HCT116 (cell line): ENCODE data around the gene SCML2. TPM values are rescaled to one million over a fixed set of nuclear protein-coding genes. Genes with fewer than 3 reads are reported as not detected.

ENCODE experiments used
- ATAC-seq: fragments of 200-7000 bp; cut with Tn5 transposase; 2 replicates; pipeline ENCODE4 v1.9.1; 2020; ENCODE audit warnings: mild to moderate bottlenecking, moderate library complexity
- BruUV-seq: library from RNA; stranded (reverse); fragments of 400-500 nt; replicated peaks from 2 replicates; lab custom pipeline; 2021; lab: Mats Ljungman, UMichigan
- CTCF ChIA-PET: fragments of 300-600 bp; sonication (Branson Sonifier 250); formaldehyde crosslinking; loops from one replicate; lab custom pipeline; 2021; ENCODE audit warnings: antibody characterized with exemption; lab: Charles Lee
- POLR2A ChIA-PET: fragments of 300-600, 350-600 bp; sonication (Branson Sonifier 250); formaldehyde crosslinking; loops from one replicate; lab custom pipeline; 2021; ENCODE audit warnings: antibody characterized with exemption; lab: Charles Lee
- RAD21 ChIA-PET, 2 experiments: fragments of 300-600 bp; sonication (Branson Sonifier 250); formaldehyde crosslinking; loops; one replicate each; lab custom pipeline; 2023; ENCODE audit warnings: low total read pairs in 2 of 2; ENCODE audit not compliant: uncharacterized antibody in 2 of 2, unreplicated experiment in 2 of 2, low non-redundant PET in 1 of 2; lab: Charles Lee
- DNase-seq: peaks from one replicate; pipeline ENCODE4 v3.0.0-alpha.2; 2010; ENCODE audit warnings: low read depth, low spot score
- H2AFZ ChIP-seq: fragments of 200-600 bp; shearing (Covaris generic), sonication (generic); 2 replicates; pipeline ENCODE4 v1.6.1; 2017; ENCODE audit warnings: low read depth, mixed run types, mixed read lengths, antibody characterized with exemption, low read length; ENCODE audit not compliant: poor library complexity, severe bottlenecking
- H3K27ac ChIP-seq: 2 replicates; pipeline ENCODE4 v1.5.1; 2012; ENCODE audit warnings: low read depth, low read length
- H3K27me3 ChIP-seq: fragments of 200-600 bp; sonication (generic); 2 replicates; pipeline ENCODE4 v1.6.1; 2016; ENCODE audit warnings: mixed run types, low read length, mixed read lengths; ENCODE audit not compliant: insufficient read depth
- H3K36me3 ChIP-seq, 2 experiments: fragments of 200-500 bp in 1 of 2; fragments of 200-600 bp in 1 of 2; sonication (Bioruptor generic) in 1 of 2; sonication (generic) in 1 of 2; 2 replicates each; pipeline versions ENCODE4 v1.5.1 to v1.6.1; 2014 to 2016; ENCODE audit warnings: low read length in 2 of 2, inconsistent platforms in 1 of 2, mixed read lengths in 1 of 2, mixed run types in 1 of 2; ENCODE audit not compliant: insufficient read depth in 2 of 2, control insufficient read depth in 1 of 2
- H3K4me1 ChIP-seq, 2 experiments: fragments of 200-600 bp in 1 of 2; sonication (generic) in 1 of 2; 2 replicates each; pipeline versions ENCODE4 v1.5.1 to v1.6.1; 2012 to 2017; ENCODE audit warnings: low read length in 2 of 2, inconsistent platforms in 1 of 2, mild to moderate bottlenecking in 1 of 2, mixed read lengths in 1 of 2, mixed run types in 1 of 2, moderate library complexity in 1 of 2; ENCODE audit not compliant: insufficient read depth in 2 of 2, control insufficient read depth in 1 of 2
- H3K4me2 ChIP-seq: fragments of 200-600 bp; sonication (generic); 2 replicates; pipeline ENCODE4 v1.6.1; 2017; ENCODE audit warnings: mixed run types, low read length, mixed read lengths
- H3K4me3 ChIP-seq, 2 experiments: fragments of 200-600 bp in 1 of 2; sonication (generic) in 1 of 2; replicated peaks in 1 of 2; 2 replicates each; pipeline ENCODE4 v1.5.1; 2011 to 2016; ENCODE audit warnings: low read length in 2 of 2, control low read depth in 1 of 2, low read depth in 1 of 2, mild to moderate bottlenecking in 1 of 2, mixed read lengths in 1 of 2, mixed run types in 1 of 2
- H3K79me2 ChIP-seq: fragments of 200-600 bp; sonication (generic); 2 replicates; pipeline ENCODE4 v1.6.1; 2017; ENCODE audit warnings: mild to moderate bottlenecking, mixed run types, low read length, moderate library complexity, mixed read lengths; ENCODE audit not compliant: insufficient read depth
- H3K9ac ChIP-seq: fragments of 200-600 bp; sonication (generic); 2 replicates; pipeline ENCODE4 v1.6.1; 2016; ENCODE audit warnings: low read length, mixed read lengths
- H3K9me2 ChIP-seq: fragments of 200-600 bp; sonication (generic), shearing (Covaris generic); 2 replicates; pipeline ENCODE4 v1.6.1; 2017; ENCODE audit warnings: mixed run types, mild to moderate bottlenecking, moderate library complexity; ENCODE audit not compliant: insufficient read depth
- H3K9me3 ChIP-seq, 2 experiments: fragments of 200-500 bp in 1 of 2; fragments of 200-600 bp in 1 of 2; sonication (Bioruptor generic) in 1 of 2; sonication (generic) in 1 of 2; 2 replicates each; pipeline ENCODE4 v1.6.1; 2014 to 2017; ENCODE audit warnings: low read length in 2 of 2, mixed read lengths in 2 of 2, inconsistent platforms in 1 of 2, low read depth in 1 of 2, mild to moderate bottlenecking in 1 of 2, mixed run types in 1 of 2, moderate library complexity in 1 of 2; ENCODE audit not compliant: control insufficient read depth in 1 of 2, insufficient read depth in 1 of 2
- H4K20me1 ChIP-seq: fragments of 200-600 bp; sonication (generic), shearing (Covaris generic); 2 replicates; pipeline ENCODE4 v1.6.1; 2017; ENCODE audit warnings: mixed run types, mild to moderate bottlenecking, moderate library complexity; ENCODE audit not compliant: insufficient read depth
- EGR1 ChIP-seq: IDR thresholded peaks from 2 replicates; pipeline ENCODE4 v1.6.1; 2012; ENCODE audit warnings: low read depth
- ELF1 ChIP-seq: IDR thresholded peaks from 2 replicates; pipeline ENCODE4 v1.6.1; 2012; ENCODE audit warnings: low read depth, borderline replicate concordance
- EZH2 ChIP-seq: fragments of 200-600 bp; sonication (generic); IDR thresholded peaks from 2 replicates; pipeline ENCODE4 v1.6.1; 2017; ENCODE audit warnings: antibody characterized with exemption, mixed run types
- FOSL1 ChIP-seq: IDR thresholded peaks from 2 replicates; pipeline ENCODE4 v1.6.1; 2012; ENCODE audit warnings: low read depth
- REST ChIP-seq: IDR thresholded peaks from 2 replicates; pipeline ENCODE4 v1.6.1; 2012; ENCODE audit warnings: low read depth
- SIN3A ChIP-seq: IDR thresholded peaks from 2 replicates; pipeline ENCODE4 v1.6.1; 2012; ENCODE audit warnings: low read depth
- SP1 ChIP-seq: IDR thresholded peaks from 2 replicates; pipeline ENCODE4 v1.6.1; 2012; ENCODE audit warnings: low read depth
- YY1 ChIP-seq: IDR thresholded peaks from 2 replicates; pipeline ENCODE4 v1.6.1; 2011; ENCODE audit warnings: low read length, low read depth, moderate library complexity, mild to moderate bottlenecking; ENCODE audit not compliant: insufficient replicate concordance; ENCODE audit errors: extremely low read depth
- ZFX ChIP-seq: fragments of 450-650 bp; IDR thresholded peaks from 2 replicates; pipeline ENCODE4 v1.6.1; 2017
- ZNF274 ChIP-seq: fragments of 200-500 bp; sonication (Bioruptor generic); IDR thresholded peaks from 2 replicates; pipeline ENCODE4 v1.6.1; 2014; ENCODE audit warnings: mild to moderate bottlenecking, low read depth, low read length, inconsistent platforms
- intact Hi-C: fragments of 100-400 bp; cut with micrococcal nuclease; formaldehyde crosslinking; loops from 2 replicates; pipeline ENCODE4 v1.10.0; 2022
- total RNA-seq: library from RNA; stranded (reverse); gene quantifications from one replicate; pipeline ENCODE4 v1.2.1, GENCODE V29; 2021; ENCODE audit not compliant: unreplicated experiment

Gene SCML2
- total RNA-seq, 1 experiment from 2014 or later = 5.2 TPM

- H3K9ac ChIP-seq = no peak overlapping the region
- ChIA-PET CTCF (no interaction called here), RAD21 (no interaction called here), POLR2A (no interaction called here)
- no peaks in the 10 kb centered on the region for H3K9me3 ChIP-seq
- no peaks in the 10 kb centered on the region for H3K4me1 ChIP-seq
- H3K4me3 ChIP-seq = no peak overlapping the region
- no peak for DNase-seq
- intact Hi-C loops = no loop called here
- no peak overlapping the region for H3K4me2 ChIP-seq
- no peaks in the 10 kb centered on the region for H4K20me1 ChIP-seq
- no peaks in the 10 kb centered on the region for H3K9me2 ChIP-seq
- ATAC-seq = no peak
- TF ChIP-seq ZNF274 = no peak
- H3K27ac ChIP-seq = no peak overlapping the region
- no TSS peak for BruUV-seq
- no peaks in the 10 kb centered on the region for H3K27me3 ChIP-seq
- H3K36me3 ChIP-seq = no peaks in the 10 kb centered on the region
- H2AFZ ChIP-seq = no peak overlapping the region
- H3K79me2 ChIP-seq = no peaks in the 10 kb centered on the region
Measured at GRCh38 chrX:18228069-18228468, 126.4 kb downstream of the SCML2 start.

GRCh38 chrX:18227458-18227857, 127.0 kb downstream of the SCML2 start:
- DNase-seq (no peak), ATAC-seq (no peak)
- intact Hi-C loops = no loop called here
- H3K9me3 ChIP-seq = no peaks in the 10 kb centered on the region
- no peak overlapping the region for H3K4me3 ChIP-seq
- no TSS peak for BruUV-seq
- RAD21 ChIA-PET = no interaction called here
- H3K4me2 ChIP-seq = no peak overlapping the region
- H3K27ac ChIP-seq = no peak overlapping the region
- no peak overlapping the region for H2AFZ ChIP-seq
- CTCF ChIA-PET = no interaction called here
- POLR2A ChIA-PET = no interaction called here
- H3K4me1 ChIP-seq = no peaks in the 10 kb centered on the region
- no peaks in the 10 kb centered on the region for H3K36me3 ChIP-seq
- no peaks in the 10 kb centered on the region for H3K27me3 ChIP-seq
- no peaks in the 10 kb centered on the region for H4K20me1 ChIP-seq
- TF ChIP-seq REST (no peak), EZH2 (no peak), ZFX (no peak), SIN3A (no peak), ELF1 (no peak), EGR1 (no peak), YY1 (no peak), FOSL1 (no peak), SP1 (no peak)
- no peaks in the 10 kb centered on the region for H3K79me2 ChIP-seq
- no peak overlapping the region for H3K9ac ChIP-seq
- no peaks in the 10 kb centered on the region for H3K9me2 ChIP-seq
